Keratinocyte (primary cell): ENCODE results near the gene CLCN7. TPM values are rescaled to one million over a fixed set of nuclear protein-coding genes. Genes with fewer than 3 reads are reported as not detected.

Experiments
- DNase-seq: peaks from one replicate; pipeline ENCODE4 v3.0.0-alpha.2; 2011; ENCODE audit warnings: low read depth, missing footprints, low spot score
- FAIRE-seq: peaks from 2 replicates; lab custom pipeline; 2011; peaks lifted over from hg19 to GRCh38; lab: Jason Lieb, UNC
- H2AFZ ChIP-seq: 2 replicates; pipeline ENCODE4 v1.6.0; 2012; ENCODE audit warnings: low read length, control low read depth, inconsistent platforms; ENCODE audit not compliant: control insufficient read depth
- H3K27ac ChIP-seq: 2 replicates; pipeline ENCODE4 v1.5.1; 2011; ENCODE audit warnings: low read length; ENCODE audit not compliant: control insufficient read depth, insufficient read depth
- H3K27me3 ChIP-seq: 3 replicates; pipeline ENCODE4 v1.6.0; 2011; ENCODE audit warnings: low read length; ENCODE audit not compliant: control insufficient read depth, insufficient read depth; ENCODE audit errors: extremely low read depth
- H3K36me3 ChIP-seq, 2 experiments: 2 replicates in 1 of 2; 3 replicates in 1 of 2; pipeline ENCODE4 v1.5.1; 2011; ENCODE audit warnings: low read length in 2 of 2, mild to moderate bottlenecking in 1 of 2; ENCODE audit not compliant: control insufficient read depth in 2 of 2, insufficient read depth in 2 of 2; ENCODE audit errors: extremely low read depth in 1 of 2
- H3K4me1 ChIP-seq: 3 replicates; pipeline ENCODE4 v1.5.1; 2011; ENCODE audit warnings: low read length; ENCODE audit not compliant: control insufficient read depth, insufficient read depth; ENCODE audit errors: extremely low read depth
- H3K4me2 ChIP-seq: 3 replicates; pipeline ENCODE4 v1.6.0; 2011; ENCODE audit warnings: low read depth, low read length; ENCODE audit not compliant: control insufficient read depth, insufficient read depth; ENCODE audit errors: extremely low read depth
- H3K4me3 ChIP-seq, 3 experiments: fragments of 200-600 bp in 1 of 3; sonication (generic) in 1 of 3; 2 replicates in 2 of 3; 3 replicates in 1 of 3; pipeline ENCODE4 v1.5.1; 2011 to 2016; ENCODE audit warnings: low read length in 3 of 3, mild to moderate bottlenecking in 3 of 3, control low read depth in 2 of 3, inconsistent platforms in 1 of 3, low read depth in 1 of 3, mixed read lengths in 1 of 3, mixed run types in 1 of 3, moderate library complexity in 1 of 3; ENCODE audit not compliant: control insufficient read depth in 2 of 3, insufficient read depth in 2 of 3; ENCODE audit errors: extremely low read depth in 1 of 3
- H3K79me2 ChIP-seq: 2 replicates; pipeline ENCODE4 v1.6.0; 2012; ENCODE audit warnings: low read length; ENCODE audit not compliant: control insufficient read depth, insufficient read depth
- H3K9ac ChIP-seq: 3 replicates; pipeline ENCODE4 v1.6.0; 2011; ENCODE audit warnings: low read length; ENCODE audit not compliant: control insufficient read depth, insufficient read depth; ENCODE audit errors: extremely low read depth
- H3K9me1 ChIP-seq: 3 replicates; pipeline ENCODE4 v1.6.0; 2011; ENCODE audit warnings: low read length; ENCODE audit not compliant: control insufficient read depth, insufficient read depth; ENCODE audit errors: extremely low read depth
- H3K9me3 ChIP-seq: 2 replicates; pipeline ENCODE4 v1.5.1; 2012; ENCODE audit warnings: low read depth, low read length; ENCODE audit not compliant: control insufficient read depth
- H4K20me1 ChIP-seq: 3 replicates; pipeline ENCODE4 v1.6.0; 2011; ENCODE audit warnings: low read length; ENCODE audit not compliant: control insufficient read depth, insufficient read depth; ENCODE audit errors: extremely low read depth
- EZH2 ChIP-seq: IDR thresholded peaks from one replicate; pipeline ENCODE4 v1.6.1; 2012; ENCODE audit warnings: inconsistent platforms, mild to moderate bottlenecking, low read length, moderate library complexity
- dilution Hi-C: fragments of 300-500 bp; cut with MboI; formaldehyde crosslinking; loops from one replicate; pipeline ENCODE4 v1.7.0; 2020; ENCODE audit warnings: low sequenced_read_pairs; ENCODE audit not compliant: extremely low pct_ligation_motif_present
- polyA plus RNA-seq, 5 experiments: library from polyadenylated mRNA; depleted of rRNA in 3 of 5; stranded (reverse) in 3 of 5; stranded (forward) in 1 of 5; unstranded in 1 of 5; fragments of >200 nt; gene quantifications; 1 replicate in 1 of 5; 2 replicates in 3 of 5; 3 replicates in 1 of 5; pipeline versions ENCODE4 v1.2.1 to v1.2.3, GENCODE V29; 2011 to 2012; ENCODE audit warnings: missing spikeins in 2 of 5, low read depth in 1 of 5, low replicate concordance in 1 of 5
- TF ChIP-seq, protein P1 (sequence below), 3 experiments: IDR thresholded peaks in 1 of 3; conservative IDR thresholded peaks in 1 of 3; optimal IDR thresholded peaks in 1 of 3; 2 replicates in 2 of 3; 3 replicates in 1 of 3; pipeline versions ENCODE3 to v1.5.1; 2011; ENCODE audit warnings: low read length in 3 of 3, mild to moderate bottlenecking in 3 of 3, moderate library complexity in 2 of 3, control low read depth in 1 of 3, inconsistent platforms in 1 of 3; ENCODE audit not compliant: insufficient read depth in 2 of 3; ENCODE audit errors: extremely low read depth in 1 of 3

The CLCN7 gene
- polyA plus RNA-seq, 1 donor (not counting 4 experiments of a cell fraction or from before 2014, with no cell fraction given), result 13.3 TPM

GRCh38 chr16:1471569-1472194 is 3.1 kb downstream of the CLCN7 start:
- H3K4me2 ChIP-seq, result no peak overlapping the region
- no peaks in the 10 kb centered on the region for H3K36me3 ChIP-seq
- no peak for DNase-seq
- dilution Hi-C loops, result no loop called here
- H3K4me1 ChIP-seq, result peaks cover 14% of the 10 kb centered on the region
- H4K20me1 ChIP-seq, result no peaks in the 10 kb centered on the region
- H3K27ac ChIP-seq, result no peak overlapping the region
- H3K9me3 ChIP-seq, result no peaks in the 10 kb centered on the region
- H3K9ac ChIP-seq, result no peak overlapping the region
- H3K9me1 ChIP-seq, result no peaks in the 10 kb centered on the region
- no peak overlapping the region for H2AFZ ChIP-seq
- no peak for TF ChIP-seq EZH2
- TF ChIP-seq, protein P1, sequence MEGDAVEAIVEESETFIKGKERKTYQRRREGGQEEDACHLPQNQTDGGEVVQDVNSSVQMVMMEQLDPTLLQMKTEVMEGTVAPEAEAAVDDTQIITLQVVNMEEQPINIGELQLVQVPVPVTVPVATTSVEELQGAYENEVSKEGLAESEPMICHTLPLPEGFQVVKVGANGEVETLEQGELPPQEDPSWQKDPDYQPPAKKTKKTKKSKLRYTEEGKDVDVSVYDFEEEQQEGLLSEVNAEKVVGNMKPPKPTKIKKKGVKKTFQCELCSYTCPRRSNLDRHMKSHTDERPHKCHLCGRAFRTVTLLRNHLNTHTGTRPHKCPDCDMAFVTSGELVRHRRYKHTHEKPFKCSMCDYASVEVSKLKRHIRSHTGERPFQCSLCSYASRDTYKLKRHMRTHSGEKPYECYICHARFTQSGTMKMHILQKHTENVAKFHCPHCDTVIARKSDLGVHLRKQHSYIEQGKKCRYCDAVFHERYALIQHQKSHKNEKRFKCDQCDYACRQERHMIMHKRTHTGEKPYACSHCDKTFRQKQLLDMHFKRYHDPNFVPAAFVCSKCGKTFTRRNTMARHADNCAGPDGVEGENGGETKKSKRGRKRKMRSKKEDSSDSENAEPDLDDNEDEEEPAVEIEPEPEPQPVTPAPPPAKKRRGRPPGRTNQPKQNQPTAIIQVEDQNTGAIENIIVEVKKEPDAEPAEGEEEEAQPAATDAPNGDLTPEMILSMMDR (optimal IDR thresholded peaks at IDR 0.05 in 1 of 3, IDR thresholded peaks at IDR 0.05 in 1 of 3, conservative IDR thresholded peaks at IDR 0.05 in 1 of 3; ENCODE audit: extremely low read depth in 1 of 3, insufficient read depth in 2 of 3, low read length in 3 of 3), result no peak
- no peaks in the 10 kb centered on the region for H3K27me3 ChIP-seq
- no peak overlapping the region for H3K4me3 ChIP-seq
- H3K79me2 ChIP-seq, result peaks cover 54% of the 10 kb centered on the region
- no peak for FAIRE-seq

GRCh38 chr16:1470481-1471251 is 4.2 kb downstream of the CLCN7 start:
- FAIRE-seq (no peak), DNase-seq (no peak)
- no peaks in the 10 kb centered on the region for H3K36me3 ChIP-seq
- no peak for TF ChIP-seq EZH2
- TF ChIP-seq, protein P1 (optimal IDR thresholded peaks at IDR 0.05 in 1 of 3, IDR thresholded peaks at IDR 0.05 in 1 of 3, conservative IDR thresholded peaks at IDR 0.05 in 1 of 3; ENCODE audit: extremely low read depth in 1 of 3, insufficient read depth in 2 of 3, low read length in 3 of 3), result no peak
- H2AFZ ChIP-seq, result no peak overlapping the region
- H3K79me2 ChIP-seq, result peaks cover 59% of the 10 kb centered on the region
- no peak overlapping the region for H3K4me3 ChIP-seq
- H3K27ac ChIP-seq, result no peak overlapping the region
- H4K20me1 ChIP-seq, result no peaks in the 10 kb centered on the region
- peaks cover 12% of the 10 kb centered on the region for H3K4me1 ChIP-seq
- dilution Hi-C loops, result no loop called here
- H3K9me3 ChIP-seq, result no peaks in the 10 kb centered on the region
- H3K9ac ChIP-seq, result no peak overlapping the region
- no peaks in the 10 kb centered on the region for H3K9me1 ChIP-seq
- no peaks in the 10 kb centered on the region for H3K27me3 ChIP-seq
- no peak overlapping the region for H3K4me2 ChIP-seq
